HepG2 (cell line): ENCODE data around the gene GFAP. TPM values are rescaled to one million over a fixed set of nuclear protein-coding genes. Genes with fewer than 3 reads are reported as not detected.

Source experiments
- CHD2 ChIP-seq: IDR thresholded peaks from 2 replicates; pipeline ENCODE4 v1.6.1; 2011; ENCODE audit warnings: low read depth, low read length, improper control_type of control experiment
- DBP ChIP-seq: sonication (generic); formaldehyde crosslinking; IDR thresholded peaks from 2 replicates; pipeline ENCODE4 v1.4.0; 2020; ENCODE audit warnings: missing genetic modification reagents; ENCODE audit errors: not compliant biosample characterization
- DRAP1 ChIP-seq: IDR thresholded peaks from 2 replicates; pipeline ENCODE4 v1.6.1; 2016; ENCODE audit warnings: missing genetic modification reagents, missing compliant biosample characterization
- FOXP4 ChIP-seq: sonication (generic); formaldehyde crosslinking; IDR thresholded peaks from 2 replicates; pipeline ENCODE4 v1.4.0; 2020; ENCODE audit warnings: missing genetic modification reagents
- GATA4 ChIP-seq: sonication (generic); IDR thresholded peaks from 2 replicates; pipeline ENCODE4 v1.6.1; 2016; ENCODE audit warnings: antibody characterized with exemption, low read depth, borderline replicate concordance
- HDAC1 ChIP-seq: sonication (generic); formaldehyde crosslinking; IDR thresholded peaks from 2 replicates; pipeline ENCODE4 v1.5.1; 2020; ENCODE audit warnings: mild to moderate bottlenecking, missing genetic modification reagents
- HMGXB4 ChIP-seq, 2 experiments: sonication (generic) in 1 of 2; formaldehyde crosslinking in 1 of 2; IDR thresholded peaks; 2 replicates each; pipeline versions ENCODE4 v1.4.0 to v1.6.1; 2018 to 2020; ENCODE audit warnings: missing genetic modification reagents in 2 of 2, borderline replicate concordance in 1 of 2, low read depth in 1 of 2, mild to moderate bottlenecking in 1 of 2, missing biosample characterization in 1 of 2
- HNRNPUL1 ChIP-seq: fragments of 200-400 bp; formaldehyde crosslinking; IDR thresholded peaks from 2 replicates; pipeline ENCODE4 v1.6.1; 2017; ENCODE audit warnings: low read depth, mild to moderate bottlenecking, low read length, moderate library complexity
- IKZF5 ChIP-seq: IDR thresholded peaks from 2 replicates; pipeline ENCODE4 v1.6.1; 2018; ENCODE audit warnings: missing genetic modification reagents, mild to moderate bottlenecking, missing compliant biosample characterization
- KAT7 ChIP-seq: IDR thresholded peaks from 2 replicates; pipeline ENCODE4 v1.6.1; 2018; ENCODE audit warnings: borderline replicate concordance, missing compliant biosample characterization
- KAT8 ChIP-seq: IDR thresholded peaks from 2 replicates; pipeline ENCODE4 v1.6.1; 2016; ENCODE audit warnings: missing genetic modification reagents, missing compliant biosample characterization
- MAFF ChIP-seq: IDR thresholded peaks from 2 replicates; pipeline ENCODE4 v1.6.1; 2011; ENCODE audit warnings: low read depth, low read length, improper control_type of control experiment
- PATZ1 ChIP-seq: sonication (generic); formaldehyde crosslinking; IDR thresholded peaks from 2 replicates; pipeline ENCODE4 v1.4.0; 2020; ENCODE audit warnings: missing genetic modification reagents
- REXO4 ChIP-seq: sonication (generic); formaldehyde crosslinking; IDR thresholded peaks from 2 replicates; pipeline ENCODE4 v1.8.0; 2022; ENCODE audit warnings: missing genetic modification reagents, mild to moderate bottlenecking, borderline replicate concordance
- SIX1 ChIP-seq: sonication (generic); formaldehyde crosslinking; IDR thresholded peaks from 2 replicates; pipeline ENCODE4 v1.4.0; 2020; ENCODE audit warnings: missing genetic modification reagents, borderline replicate concordance
- SNRNP70 ChIP-seq: fragments of 200-400 bp; formaldehyde crosslinking; IDR thresholded peaks from 2 replicates; pipeline ENCODE4 v1.6.1; 2017; ENCODE audit warnings: mild to moderate bottlenecking, low read depth, low read length, moderate library complexity
- SRSF1 ChIP-seq: fragments of 200-400 bp; formaldehyde crosslinking; optimal IDR thresholded peaks from 2 replicates; pipeline ENCODE3; 2017; ENCODE audit warnings: mild to moderate bottlenecking, low read depth, low read length, moderate library complexity
- ZNF317 ChIP-seq: sonication (generic); formaldehyde crosslinking; IDR thresholded peaks from 2 replicates; pipeline ENCODE4 v1.5.0; 2020; ENCODE audit warnings: mild to moderate bottlenecking, missing genetic modification reagents
- ZNF784 ChIP-seq: sonication (generic); formaldehyde crosslinking; IDR thresholded peaks from 2 replicates; pipeline ENCODE4 v1.5.1; 2020; ENCODE audit warnings: missing genetic modification reagents, mild to moderate bottlenecking, borderline replicate concordance
- polyA plus RNA-seq, 8 experiments: library from polyadenylated mRNA; depleted of rRNA in 3 of 8; stranded (reverse) in 7 of 8; unstranded in 1 of 8; fragments of >200 nt; fragmentation: Illumina TruSeq in 4 of 8; extraction: Trizol in 4 of 8; gene quantifications; 2 replicates each; pipeline versions ENCODE4 v1.2.1 to v1.2.3, GENCODE V29; 2011 to 2016; ENCODE audit warnings: low read depth in 4 of 8, missing spikeins in 1 of 8, mixed read lengths in 1 of 8; ENCODE audit not compliant: insufficient read depth in 1 of 8
- total RNA-seq, 5 experiments: library from RNA; depleted of rRNA; stranded (reverse); fragments of >200 nt; fragmentation: Illumina TruSeq; extraction: Trizol; gene quantifications; 2 replicates each; pipeline ENCODE4 v1.2.3, GENCODE V29; 2016; ENCODE audit warnings: low read depth in 1 of 5

Gene GFAP
- total and polyA plus RNA-seq, 2 of the 13 experiments (the other 11 are each of a cell fraction or from before 2014, with no cell fraction given), result 0.11 to 0.29 TPM

- peak; percentile 61 for TF ChIP-seq PATZ1 (CRISPR knock-in tag)
- TF ChIP-seq KAT8 (CRISPR knock-in tag), result peak; percentile 100
- no peak for TF ChIP-seq SIX1 (CRISPR knock-in tag)
- TF ChIP-seq DRAP1 (CRISPR knock-in tag), result peak; percentile 79
- no peak for TF ChIP-seq SNRNP70
- TF ChIP-seq KAT7 (CRISPR knock-in tag), result peak; percentile 99
- peak; percentile 97 for TF ChIP-seq IKZF5 (CRISPR knock-in tag)
- peak; percentile 98 for TF ChIP-seq ZNF784
- TF ChIP-seq MAFF, result peak; percentile 7; the same call in 1 of the 2 replicates
- peak; percentile 100 for TF ChIP-seq HDAC1 (CRISPR knock-in tag)
- peak; percentile 85 for TF ChIP-seq DBP (CRISPR knock-in tag)
- TF ChIP-seq CHD2, result peak; percentile 70; the same call in 1 of the 2 replicates
- TF ChIP-seq HMGXB4 (CRISPR knock-in tag; IDR thresholded peaks at IDR 0.05; ENCODE audit: borderline replicate concordance in 1 of 2, low read depth in 1 of 2), result peak; percentile 94 to 97
- TF ChIP-seq FOXP4 (CRISPR knock-in tag), result no peak
- no peak for TF ChIP-seq HNRNPUL1
- no peak for TF ChIP-seq REXO4
- no peak for TF ChIP-seq SRSF1
- TF ChIP-seq GATA4, result no peak
- TF ChIP-seq ZNF317, result peak; percentile 84; the same call in 1 of the 2 replicates
These were observed 16.1 kb downstream of the GFAP start, which contains the start of gene EFTUD2 (continued) for GRCh38 chr17:44899074-44899782.
